Stimulated activated CD8-positive, alpha-beta memory T cell treated with anti-CD3 and anti-CD28 coated beads, Interleukin-12 subunit alpha, Interleukin-12 subunit beta, amount 100 ng/mL, for 24 hours (primary cell): ENCODE measurements around the gene ZC3H6.
"Not testable (repeated sequence)": the region's sequence is repeated elsewhere in the genome, so short reads cannot be mapped to it uniquely, and the experiment has no call there.

Experiments
- DNase-seq: peaks from one replicate; pipeline ENCODE4 v3.0.0-alpha.2; 2020; ENCODE audit errors: extremely low read depth

The ZC3H6 gene

GRCh38 chr2:112332123-112332696 lies 56.8 kb downstream of the ZC3H6 start:
- DNase-seq = no peak

- no peak for DNase-seq
Observed at GRCh38 chr2:112335600-112335999, 60.2 kb downstream of the ZC3H6 start.

- DNase-seq = no peak
Observed at GRCh38 chr2:112339986-112340385, 64.6 kb downstream of the ZC3H6 start.

- DNase-seq = no peak
Observed at GRCh38 chr2:112340475-112341267, 65.3 kb downstream of the ZC3H6 start.

GRCh38 chr2:112342067-112342550 lies 66.7 kb downstream of the ZC3H6 start:
- DNase-seq = no peak

- DNase-seq = no peak
Observed at GRCh38 chr2:112343827-112344585, 68.6 kb downstream of the ZC3H6 start.

- DNase-seq = no peak
Observed at GRCh38 chr2:112345030-112346027, 69.9 kb downstream of the ZC3H6 start.

GRCh38 chr2:112352292-112352691 lies 76.9 kb downstream of the ZC3H6 start:
- not testable (repeated sequence) for DNase-seq

- DNase-seq = not testable (repeated sequence)
Observed at GRCh38 chr2:112352809-112353603, 77.6 kb downstream of the ZC3H6 start.

- not testable (repeated sequence) for DNase-seq
Observed at GRCh38 chr2:112354335-112354734, 78.9 kb downstream of the ZC3H6 start.

GRCh38 chr2:112360055-112360454 lies 84.7 kb downstream of the ZC3H6 start:
- not testable (repeated sequence) for DNase-seq
